CD4-positive, alpha-beta T cell treated with Interleukin-4 for 1 hour (primary cell): Measurements from ENCODE around the gene KLHL29.
A peak's percentile ranks its signal among the peaks of the same experiment; 100 is the strongest.
"Not testable (repeated sequence)": the region's sequence is repeated elsewhere in the genome, so short reads cannot be mapped to it uniquely, and the experiment has no call there.

Experiments used
- DNase-seq, 2 donors: peaks; one replicate each; pipeline ENCODE4 v3.0.0-alpha.2; 2020 to 2022

The KLHL29 gene

DNA sequence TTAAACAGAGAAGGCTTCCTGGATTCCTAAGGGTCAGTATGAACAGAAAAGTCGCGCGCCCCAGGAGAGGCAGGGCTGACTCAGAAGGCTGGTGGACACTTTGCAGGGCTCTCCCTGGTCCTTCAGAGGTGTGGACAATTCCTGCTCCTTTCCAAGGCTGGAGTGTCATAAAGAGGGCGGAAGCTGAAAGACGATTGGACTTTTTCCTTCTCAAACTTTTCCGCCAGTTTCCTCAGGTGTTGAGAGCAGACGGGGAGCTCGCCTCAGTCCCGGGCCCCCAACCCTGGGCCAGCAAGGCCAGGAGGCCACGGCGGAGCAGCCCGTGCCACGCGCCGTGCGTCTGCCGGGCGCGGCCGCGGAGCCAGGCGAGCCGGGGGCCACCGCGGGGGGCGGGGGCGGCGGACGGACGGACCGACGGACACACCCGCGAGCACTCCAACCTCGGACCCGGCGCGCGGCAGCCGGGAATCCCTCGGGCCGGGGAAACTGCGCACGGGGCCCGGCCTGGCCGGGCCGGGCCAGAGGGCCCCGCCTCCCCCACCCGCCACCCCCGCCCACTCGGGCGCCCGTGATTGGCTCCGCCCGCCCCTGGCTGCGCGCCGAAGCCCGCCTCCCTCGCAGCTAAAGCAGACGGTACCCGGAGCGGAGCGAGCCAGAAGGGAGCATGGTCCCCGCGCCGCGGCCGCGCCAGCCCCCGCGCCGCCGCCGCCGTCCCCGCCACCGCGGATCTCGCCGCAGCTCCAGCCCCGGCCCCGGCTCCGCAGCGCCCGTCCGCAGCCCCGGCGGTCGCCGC is at the start of gene KLHL29:
TSS of gene KLHL29 (plus strand) at position 629 of the 793 bp plus-strand sequence. CDS start 177,018 bp downstream, outside the sequence.
- DNase-seq: peak; percentile 61 to 64

- no peak for DNase-seq
Observed at GRCh38 chr2:23335550-23335949, 49.4 kb upstream of the KLHL29 start.

GRCh38 chr2:23342075-23342474 is 42.9 kb upstream of the KLHL29 start:
- no peak for DNase-seq

DNA sequence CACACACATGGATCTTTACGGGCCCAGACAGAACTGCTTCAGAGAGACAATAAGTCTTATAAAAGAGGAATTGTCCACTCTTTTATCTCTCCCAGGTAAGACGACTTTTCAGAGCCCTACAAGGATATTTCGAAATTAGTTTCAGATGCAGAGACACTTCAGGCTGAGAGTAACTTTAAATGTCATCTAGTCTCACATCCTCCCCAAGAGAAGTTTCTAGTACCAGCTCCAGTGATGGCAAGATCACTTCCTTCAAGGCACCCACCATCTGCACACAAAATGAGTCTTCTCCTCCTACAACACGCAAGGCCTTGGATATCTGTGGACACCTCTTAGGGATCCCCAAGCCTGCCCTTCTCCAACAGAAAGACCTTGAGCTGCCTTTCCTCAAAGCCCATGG is 39.0 kb upstream of the KLHL29 start:
- no peak for DNase-seq

DNA sequence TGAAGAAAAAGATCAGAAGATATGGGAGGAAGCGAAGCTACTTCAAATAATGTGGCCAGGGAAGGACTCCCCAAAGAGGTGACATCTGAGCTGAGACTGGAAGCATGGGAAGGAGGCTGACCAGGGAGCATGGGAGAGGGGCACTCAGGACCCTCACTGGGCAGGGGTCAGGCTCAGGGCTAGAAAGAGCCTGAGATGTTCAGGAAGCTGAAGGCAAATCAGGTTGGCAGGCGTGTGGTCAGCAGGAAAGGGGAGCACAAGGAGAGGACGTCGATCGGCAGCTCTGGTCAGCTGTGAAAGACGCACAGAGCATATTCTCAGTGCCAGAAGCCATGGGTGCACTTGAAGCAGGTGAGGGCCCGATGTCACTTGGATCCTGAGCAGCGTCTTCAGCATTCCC is 38.2 kb upstream of the KLHL29 start:
- no peak for DNase-seq

DNA sequence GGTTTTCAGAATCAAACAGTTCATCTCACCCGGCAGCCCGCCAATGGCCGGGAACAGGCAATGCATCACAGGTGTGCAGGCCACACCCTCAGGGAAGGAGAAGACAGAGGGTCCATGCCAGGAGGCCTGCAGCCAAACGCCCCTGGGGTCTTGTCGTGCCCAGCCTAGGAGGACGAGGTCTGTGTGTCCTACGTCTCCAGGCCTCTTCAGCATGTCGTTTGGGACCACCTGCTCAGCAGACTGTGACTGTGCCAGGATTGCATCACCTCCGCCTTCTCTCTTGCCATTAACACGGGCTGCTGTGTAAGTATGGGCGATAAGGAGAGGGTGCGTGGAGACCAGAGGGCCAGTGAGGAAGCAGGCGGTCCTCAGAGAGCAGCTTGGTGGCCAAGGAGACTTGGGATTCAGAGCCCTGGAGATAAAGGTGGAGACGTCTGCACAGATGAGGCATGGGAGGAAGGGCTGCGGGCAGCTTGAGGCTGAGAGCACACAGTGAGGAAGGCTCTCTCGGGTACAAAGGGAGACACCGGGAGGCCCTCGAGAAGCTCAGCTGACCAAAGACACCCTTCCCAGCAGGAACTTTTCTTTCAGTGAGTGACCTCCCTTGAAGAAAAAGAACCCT is 37.4 kb upstream of the KLHL29 start:
- no peak for DNase-seq

DNA sequence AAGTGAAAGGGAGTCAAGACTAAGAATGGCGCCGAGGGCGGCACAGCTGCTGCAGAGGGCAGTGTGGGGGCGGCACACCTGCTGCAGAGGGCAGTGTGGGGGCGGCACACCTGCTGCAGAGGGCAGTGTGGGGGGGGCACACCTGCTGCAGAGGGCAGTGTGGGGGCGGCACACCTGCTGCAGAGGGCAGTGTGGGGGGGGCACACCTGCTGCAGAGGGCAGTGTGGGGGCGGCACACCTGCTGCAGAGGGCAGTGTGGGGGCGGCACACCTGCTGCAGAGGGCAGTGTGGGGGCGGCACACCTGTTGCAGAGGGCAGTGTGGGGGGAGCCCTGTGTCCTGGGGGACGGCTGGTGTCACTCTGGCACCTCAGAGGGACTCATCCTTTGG is 36.9 kb upstream of the KLHL29 start:
- DNase-seq: not testable (repeated sequence)

DNA sequence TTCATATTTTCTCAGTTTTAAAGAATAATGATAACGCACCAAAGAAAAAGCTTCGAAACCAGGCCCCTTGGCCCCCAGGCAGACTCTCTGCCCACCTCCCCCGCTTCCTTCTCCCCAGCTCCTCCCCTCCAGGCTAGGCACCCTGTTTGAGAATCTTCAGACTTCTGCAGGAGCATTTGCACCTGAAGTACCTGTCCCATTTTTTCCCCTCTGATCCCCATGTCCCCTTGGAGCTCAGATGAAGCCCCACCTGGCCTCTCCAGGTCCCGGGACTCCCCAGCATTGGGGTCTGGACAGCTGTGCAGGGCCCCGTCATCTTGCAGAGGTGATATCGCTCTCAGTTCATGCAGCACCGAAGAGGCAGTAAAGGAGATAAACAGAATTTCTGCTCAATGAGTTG is 35.5 kb upstream of the KLHL29 start:
- no peak for DNase-seq

GRCh38 chr2:23350041-23350791 is 34.8 kb upstream of the KLHL29 start:
- no peak for DNase-seq

- DNase-seq: no peak
Observed at GRCh38 chr2:23350792-23351355, 34.1 kb upstream of the KLHL29 start.

GRCh38 chr2:23351388-23352141 is 33.4 kb upstream of the KLHL29 start:
- DNase-seq: peak; percentile 14 to 33

GRCh38 chr2:23354554-23354953 is 30.4 kb upstream of the KLHL29 start:
- no peak for DNase-seq

GRCh38 chr2:23355001-23355400 is 30.0 kb upstream of the KLHL29 start:
- no peak for DNase-seq

- DNase-seq: no peak
Observed at GRCh38 chr2:23356711-23357110, 28.3 kb upstream of the KLHL29 start.

DNA sequence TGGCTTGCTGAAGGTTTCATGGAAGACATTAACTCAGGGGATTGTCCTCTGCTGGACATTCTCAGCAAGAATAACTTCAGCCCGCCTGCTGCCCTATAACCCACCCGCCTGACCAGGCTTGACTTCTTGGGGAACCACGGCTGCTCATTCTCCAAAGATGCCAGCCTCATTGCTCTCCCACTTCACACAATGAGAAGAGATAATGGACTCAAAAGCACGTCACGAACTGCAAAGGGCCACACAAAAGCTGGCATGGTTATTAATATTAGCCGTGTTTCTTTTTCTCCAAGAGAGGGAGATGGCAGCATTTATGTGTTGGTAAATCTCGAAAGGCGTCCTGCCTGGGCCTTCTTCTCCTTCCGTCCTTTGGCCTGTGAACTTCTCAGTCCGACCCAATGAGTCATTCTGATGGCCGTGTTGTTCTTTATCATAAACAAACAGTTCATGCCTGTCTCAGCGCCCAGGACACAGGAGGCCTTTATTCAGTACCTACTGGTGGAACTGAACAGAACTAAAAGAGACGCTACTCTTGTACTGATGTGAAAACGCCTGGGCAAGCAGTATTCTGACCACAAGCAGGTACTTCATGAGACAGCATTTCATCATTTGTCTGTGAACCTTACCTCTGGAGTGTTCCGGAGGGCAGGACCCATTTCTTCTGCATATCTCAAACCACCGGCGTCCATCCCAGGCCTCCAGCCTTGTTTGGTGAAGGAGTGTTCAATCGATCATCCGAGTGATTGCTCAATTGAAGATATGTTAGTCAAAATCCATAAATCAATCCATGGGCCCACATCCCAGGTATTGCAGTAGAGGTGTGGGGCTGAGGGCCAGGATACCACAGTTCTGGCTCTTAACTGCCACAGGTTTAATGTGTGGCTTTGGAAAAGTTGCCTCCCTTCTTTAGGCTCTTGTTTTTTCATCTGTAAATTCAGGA is 25.1 kb upstream of the KLHL29 start:
- no peak for DNase-seq

- DNase-seq: no peak
Observed at GRCh38 chr2:23360571-23361125, 24.3 kb upstream of the KLHL29 start.

GRCh38 chr2:23361152-23361551 is 23.8 kb upstream of the KLHL29 start:
- no peak for DNase-seq

DNA sequence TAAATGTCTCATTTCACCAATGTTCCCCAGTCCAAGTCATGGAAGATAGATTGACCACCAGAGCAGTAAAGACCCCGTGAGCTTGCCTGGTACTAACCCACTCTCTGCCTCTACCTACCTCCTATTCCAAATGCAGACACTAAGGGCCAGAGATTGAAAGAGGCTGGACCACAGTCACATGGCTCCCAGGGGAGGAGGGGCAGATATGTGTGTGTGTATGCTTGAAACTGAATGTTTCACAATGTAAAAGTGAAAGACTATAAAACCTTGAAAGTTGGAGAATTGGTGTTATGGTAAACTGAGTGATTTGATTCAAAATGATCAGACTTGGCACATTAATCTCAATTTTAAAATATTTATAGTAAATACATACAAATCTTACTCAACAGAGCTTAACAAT is 21.7 kb upstream of the KLHL29 start:
- DNase-seq: no peak

DNA sequence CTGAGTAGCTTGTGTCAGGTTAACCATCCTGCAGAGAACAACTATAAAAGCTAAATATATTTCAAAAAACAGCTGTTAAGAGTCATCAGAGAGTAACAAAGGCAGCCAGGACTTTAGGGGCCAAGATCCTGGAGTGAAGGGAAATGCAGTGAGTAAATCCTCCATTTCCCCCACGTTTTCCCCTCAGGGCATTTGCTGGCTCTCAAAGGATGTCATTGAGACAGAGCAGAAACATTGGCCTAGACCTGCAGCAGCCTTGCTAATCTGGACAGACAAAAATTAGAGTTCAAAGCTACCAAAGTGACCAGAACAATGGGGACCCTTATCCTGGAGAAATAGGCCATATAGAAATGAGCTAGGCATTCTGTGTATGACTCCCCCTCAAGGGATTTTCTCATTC is 21.1 kb upstream of the KLHL29 start:
- no peak for DNase-seq

- DNase-seq: no peak
Observed at GRCh38 chr2:23366720-23367119, 18.3 kb upstream of the KLHL29 start.

GRCh38 chr2:23367760-23368159 is 17.2 kb upstream of the KLHL29 start:
- no peak for DNase-seq
